SIG-M5 treated with dmso at 0.1 percent for 504 hours (cell line): ENCODE data around the gene APOM.
A peak's percentile ranks its signal among the peaks of the same experiment; 100 is the strongest.

Experiments
- DNase-seq: peaks from one replicate; lab custom pipeline; 2025; ENCODE audit not compliant: unreplicated experiment; lab: John Stamatoyannopoulos, UW

APOM gene

DNA sequence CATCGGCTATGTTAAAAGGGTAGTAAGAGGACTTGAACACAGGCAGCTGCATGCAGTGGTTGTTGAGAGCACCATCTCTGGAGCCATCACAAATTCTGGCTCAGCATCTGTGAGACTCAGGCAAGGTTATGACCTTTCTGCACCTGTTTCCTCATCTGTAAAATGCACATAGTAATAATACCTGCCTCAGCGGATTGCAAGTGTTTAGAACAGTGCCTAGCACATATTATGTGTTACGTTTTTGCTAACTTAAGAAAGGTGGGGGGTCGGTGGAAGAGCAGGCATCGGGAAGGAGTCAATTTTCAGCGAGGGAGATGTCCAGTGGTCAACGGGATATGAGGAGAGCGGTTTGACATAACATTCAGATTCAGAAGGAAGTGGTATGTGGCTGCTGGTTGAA, 22.3 kb downstream of the APOM start:
- no peak for DNase-seq

DNA sequence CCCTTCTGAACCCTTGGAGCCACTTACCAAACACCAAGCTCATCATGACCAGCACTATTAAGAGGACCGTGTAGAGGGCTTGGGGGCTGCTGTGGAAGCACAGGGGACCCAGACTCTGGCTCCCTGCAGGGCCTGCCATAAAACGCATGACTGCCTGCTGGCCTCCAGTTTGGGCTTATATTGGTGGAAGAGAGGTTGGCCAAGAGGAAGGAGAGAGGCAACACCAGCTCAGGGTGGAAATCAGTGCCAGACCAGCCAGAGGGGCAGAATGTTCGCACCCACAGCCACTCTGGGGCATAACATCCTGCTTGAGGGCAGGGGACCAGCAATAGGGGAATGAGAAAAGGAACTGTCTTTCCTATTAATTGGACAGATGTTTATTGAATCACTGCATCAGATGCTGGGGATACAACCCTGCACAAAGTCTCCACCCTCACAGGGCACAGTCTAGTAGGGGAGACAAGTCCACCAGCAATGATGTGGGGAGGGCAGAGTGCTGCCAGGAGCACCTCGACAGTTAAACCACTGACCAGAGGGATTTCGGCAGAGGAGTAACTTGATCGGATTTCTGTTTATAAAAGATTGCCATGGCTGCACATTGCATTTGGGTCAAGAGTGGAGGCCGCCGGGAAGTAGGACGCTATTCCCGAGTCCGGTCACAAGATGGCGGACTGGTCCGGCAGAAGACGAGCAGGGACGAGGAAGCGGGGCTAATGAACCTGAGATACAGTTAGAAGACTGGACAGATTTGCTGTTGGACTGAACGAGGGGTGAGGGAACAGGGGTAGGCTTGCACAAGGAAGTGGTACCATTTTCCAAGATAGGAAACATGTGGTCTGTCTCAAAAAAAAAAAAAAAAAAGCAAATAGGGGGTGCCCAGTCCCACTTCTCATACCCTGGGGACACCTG, 24.8 kb downstream of the APOM start, which contains the start of gene LY6G5C:
TSS of gene LY6G5C (minus strand) at position 842 of the 909 bp plus-strand sequence. CDS start at position 148, 694 bp downstream.
- DNase-seq: peak; percentile 62

DNA sequence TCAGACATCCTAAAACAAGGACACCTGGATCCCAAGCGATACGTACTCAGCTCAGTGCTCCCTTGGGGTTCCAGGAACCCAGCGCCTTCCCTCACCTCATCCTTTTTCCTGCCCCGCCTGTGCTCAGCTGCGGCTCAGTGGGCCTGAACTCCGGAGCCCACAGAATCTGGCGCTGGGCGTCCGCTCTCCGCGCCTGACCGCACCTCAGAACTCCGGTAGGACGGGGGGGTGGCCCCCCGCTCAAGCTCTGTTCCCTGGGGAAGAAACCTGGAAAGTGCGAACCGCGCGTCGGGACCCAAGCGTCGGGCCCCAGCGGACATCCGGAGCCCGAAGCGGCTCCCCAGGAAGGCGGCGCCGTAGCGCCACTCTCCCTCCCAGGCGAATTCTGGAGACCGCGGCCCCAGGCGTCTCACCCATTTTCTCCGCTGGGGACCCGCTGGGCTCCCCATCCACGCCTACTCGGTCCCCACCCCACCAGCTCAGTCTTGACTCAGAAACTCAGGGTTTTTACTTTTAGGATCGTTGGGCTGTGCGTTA, 25.5 kb downstream of the APOM start:
- no peak for DNase-seq

DNA sequence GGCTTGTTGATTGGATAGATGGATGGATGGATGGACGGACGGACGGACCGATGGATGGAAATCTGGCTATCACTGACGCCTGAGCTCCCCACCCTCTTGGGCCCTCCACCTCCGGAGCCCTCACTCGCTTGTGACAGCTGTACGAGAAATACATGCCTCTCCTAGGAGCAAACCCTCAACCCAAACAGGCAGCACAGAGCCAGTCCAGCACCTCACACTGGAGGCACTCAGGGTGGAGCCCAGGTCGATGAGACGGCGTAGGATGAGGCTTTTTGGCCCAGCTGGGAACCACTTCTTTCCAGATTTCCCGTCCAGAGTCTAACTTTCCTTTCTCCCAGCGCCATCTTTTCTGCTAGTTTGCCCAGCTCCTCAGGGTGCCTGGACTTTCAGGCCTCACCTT, 27.9 kb downstream of the APOM start:
- no peak for DNase-seq

DNA sequence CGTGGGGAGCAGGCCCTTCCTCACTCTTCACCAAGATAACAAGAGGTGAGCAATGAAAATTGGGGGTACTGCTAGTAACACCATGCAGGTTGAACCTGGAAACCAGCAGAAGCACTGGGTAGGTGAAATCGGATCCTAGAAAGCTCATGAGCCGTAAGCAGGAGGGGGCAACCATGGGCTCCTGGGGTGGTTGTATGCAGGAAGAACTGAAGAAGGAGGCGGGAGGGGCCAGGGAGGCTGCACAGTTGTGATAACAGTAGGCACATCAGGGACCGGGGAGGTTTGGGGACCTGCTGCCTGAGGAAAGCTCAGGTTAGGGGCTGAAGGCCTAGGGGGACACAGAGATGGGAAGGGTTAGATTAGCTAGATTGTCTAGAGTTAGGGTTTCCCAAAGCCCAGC, 30.8 kb downstream of the APOM start:
- no peak for DNase-seq

DNA sequence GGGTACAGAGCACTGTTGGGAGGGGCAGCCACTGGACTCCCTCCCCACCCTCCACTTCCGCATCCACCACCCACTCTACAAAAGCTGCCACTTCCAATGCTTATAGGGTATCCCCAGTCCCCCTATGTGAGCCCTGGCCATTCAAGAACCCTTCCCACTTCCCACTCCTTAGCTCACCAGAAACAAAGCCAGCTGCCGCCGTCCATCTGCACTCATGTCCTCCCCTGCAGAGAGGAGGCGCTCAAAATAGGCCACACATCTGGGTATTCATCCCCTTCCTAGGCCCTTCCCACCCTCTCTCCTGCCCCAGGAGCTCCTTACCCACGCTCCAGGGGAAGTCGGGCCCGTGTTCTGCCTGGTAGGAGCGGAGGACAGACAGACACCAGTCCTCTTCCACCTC, 31.6 kb downstream of the APOM start:
- no peak for DNase-seq

DNA sequence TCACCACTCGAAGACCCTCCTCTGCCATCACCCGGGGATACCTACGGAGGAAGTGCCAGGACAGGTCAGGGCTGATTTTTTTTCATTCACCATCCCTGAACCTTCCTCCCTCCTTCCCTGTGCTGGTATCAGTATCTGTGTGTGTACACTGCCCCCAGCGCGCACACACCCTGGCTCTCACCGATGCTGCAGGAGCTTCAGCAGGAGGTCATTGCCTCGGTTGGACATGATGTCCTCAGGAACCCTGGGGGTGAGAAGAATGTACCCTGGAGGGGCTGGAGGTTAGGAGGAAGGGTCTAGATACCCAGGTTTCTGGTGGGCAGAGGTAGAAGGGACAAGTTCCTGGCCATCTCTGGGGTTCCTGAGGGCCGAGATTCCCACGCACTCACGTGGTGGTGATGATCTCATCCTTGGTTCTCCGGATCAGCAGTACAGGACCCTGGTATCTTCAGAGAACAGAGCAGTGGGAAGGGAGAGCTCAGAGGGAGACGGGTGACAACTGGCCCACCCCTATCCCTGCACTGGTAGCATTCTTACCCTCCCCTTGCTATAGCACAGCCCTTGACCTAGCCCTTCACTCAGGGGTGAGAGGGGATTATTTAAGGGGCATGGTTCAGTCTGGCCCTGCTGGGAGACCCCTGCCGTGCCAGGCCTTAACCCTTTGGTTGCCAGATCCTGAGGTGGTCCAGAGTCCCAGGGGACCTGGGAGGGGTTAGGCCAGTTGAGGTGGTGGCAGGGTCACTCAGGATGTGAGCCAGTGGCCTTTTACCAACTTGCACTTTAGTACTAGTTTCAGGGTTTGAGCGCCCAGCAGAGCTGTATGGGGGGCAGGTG, 32.4 kb downstream of the APOM start:
- DNase-seq: no peak

DNA sequence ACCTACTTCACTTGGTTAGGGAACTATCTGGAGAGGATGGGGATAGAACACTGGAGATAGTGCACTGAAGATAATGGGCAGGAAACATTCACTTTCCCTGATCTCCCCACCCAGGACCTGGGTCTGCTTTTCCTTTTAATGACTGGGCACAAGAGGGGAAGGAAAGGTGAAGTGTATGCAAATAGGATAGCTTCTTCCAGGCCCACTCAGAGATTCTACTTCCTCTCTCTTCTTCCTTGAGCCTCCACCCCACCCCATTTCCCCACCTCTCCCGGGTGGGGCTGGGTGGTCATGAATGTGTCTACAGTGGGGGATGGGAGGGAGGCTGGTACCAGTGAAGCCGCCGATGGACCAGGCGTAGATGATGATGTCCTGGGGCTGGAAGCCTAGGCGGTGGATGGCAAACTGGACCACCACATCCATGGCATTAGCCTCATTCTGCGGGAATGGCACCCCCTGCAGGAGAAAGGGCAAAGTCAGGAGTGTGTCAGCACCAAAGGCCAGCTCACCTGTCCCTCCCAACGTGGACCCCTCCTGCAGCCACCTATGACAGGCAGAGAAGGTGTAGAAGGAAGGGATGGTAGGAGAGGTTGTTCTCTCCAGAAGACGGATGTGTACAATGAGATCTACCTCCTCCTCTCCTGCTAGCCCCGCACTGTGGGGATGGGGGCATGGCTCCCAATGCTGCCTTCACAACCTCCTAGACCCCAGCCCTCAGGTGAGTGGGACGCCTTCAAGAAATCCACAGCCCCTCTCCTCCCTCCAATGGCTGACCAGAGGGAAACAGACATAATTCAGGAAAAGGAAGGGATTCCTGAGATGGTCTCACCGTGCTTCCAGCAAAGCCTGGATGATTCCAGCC, 33.8 kb downstream of the APOM start:
- no peak for DNase-seq

DNA sequence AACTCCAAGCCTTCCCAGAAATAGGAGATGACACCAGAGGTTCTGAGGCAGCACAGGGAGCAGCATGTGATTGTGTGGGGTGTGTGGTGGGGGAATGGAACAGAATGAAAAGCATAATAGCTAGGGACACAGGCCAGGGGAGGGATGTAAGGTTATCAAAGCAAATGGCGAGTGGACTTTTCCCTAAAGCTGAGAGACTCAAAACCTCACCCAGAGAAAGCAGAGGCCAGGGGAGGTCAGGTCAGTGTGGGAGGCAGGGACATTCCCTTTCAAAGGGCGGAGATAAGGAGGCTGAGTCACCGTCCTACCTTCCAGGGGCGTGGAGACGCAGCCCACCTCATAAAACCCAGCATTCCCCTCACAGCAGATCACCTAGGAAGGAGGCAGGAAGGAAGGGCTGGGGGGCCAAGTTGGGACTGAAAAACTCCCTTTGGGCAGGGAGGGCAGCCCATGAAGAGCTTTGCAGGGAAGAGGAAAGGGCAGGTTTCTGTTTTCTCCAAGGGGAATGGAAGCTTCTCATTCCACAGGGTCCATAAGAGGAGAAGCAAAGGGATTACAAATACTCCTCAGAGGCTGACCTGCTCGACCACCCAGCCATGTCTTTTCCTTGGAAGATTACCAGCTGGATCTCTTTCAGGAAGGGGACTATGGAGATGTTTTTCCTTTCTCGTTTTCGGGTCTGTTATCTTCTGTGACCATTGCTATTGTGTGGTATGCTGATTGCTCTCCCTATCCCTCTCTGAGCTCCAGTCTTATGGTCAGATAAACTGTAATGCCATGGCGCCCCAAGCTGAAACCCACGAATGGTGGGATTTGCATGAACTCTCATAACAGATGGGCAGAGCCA, 34.8 kb downstream of the APOM start:
- no peak for DNase-seq

DNA sequence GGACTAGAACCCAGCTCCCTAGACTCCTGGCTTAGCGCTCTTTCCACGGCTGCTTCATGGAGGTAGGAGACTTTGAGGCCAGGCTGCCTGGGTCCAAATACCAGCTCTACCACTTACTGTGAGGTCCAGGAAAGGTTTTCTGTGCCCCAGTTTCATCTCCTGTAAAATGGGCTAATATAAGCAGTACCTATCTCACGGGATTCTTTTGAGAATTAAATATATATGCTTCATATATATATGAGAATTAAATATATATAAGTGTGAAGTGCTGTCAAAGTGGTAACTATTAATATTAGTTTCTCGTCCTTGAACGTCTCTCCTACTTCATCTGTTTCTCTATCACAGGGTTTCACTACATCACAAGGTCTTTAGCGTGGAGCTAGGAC, 35.4 kb downstream of the APOM start:
- no peak for DNase-seq

DNA sequence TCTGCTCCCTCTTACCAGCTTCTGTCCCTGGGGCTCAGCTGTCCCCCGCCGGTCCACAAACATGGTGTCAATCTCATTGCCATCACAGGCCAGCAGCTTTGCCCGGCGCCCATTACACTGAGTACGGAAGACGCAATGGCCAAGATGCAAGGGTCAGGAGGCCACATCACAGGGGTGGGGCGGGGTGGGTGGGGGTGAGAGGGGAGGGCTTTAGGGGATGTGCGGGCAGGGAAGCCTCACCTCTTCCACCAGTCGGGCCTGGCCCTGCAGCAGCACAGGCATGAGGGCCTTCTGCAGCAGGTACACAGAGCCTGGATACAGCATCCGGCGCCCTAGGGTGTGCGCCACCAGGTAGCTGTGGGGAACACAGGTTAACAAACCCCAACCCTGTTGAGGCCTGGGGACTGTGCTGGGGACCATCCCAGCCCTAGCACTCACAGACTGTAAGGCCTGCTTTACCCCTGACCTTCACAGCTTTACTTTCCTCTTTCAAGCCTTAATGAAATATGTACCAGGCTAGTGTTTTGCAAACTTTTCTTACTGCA, 35.9 kb downstream of the APOM start:
- DNase-seq: no peak

DNA sequence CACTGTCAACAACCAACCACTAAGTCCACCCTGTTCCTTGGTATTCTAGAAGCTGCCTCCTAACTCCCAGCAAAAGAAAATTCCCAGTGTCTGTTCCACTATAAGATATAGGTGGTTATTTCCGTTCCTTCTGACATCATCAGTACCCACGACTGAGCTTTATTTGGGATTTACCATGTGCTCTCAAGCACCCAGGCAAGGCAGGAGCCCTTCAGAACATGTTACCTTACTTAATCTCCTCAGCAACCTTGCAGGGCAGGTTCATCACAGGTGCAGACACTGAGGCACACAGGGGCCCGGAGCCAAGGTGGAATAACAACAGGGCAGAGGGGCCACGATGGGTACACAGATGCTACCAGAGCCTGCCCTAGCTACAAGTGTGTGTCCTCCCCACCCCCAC, 36.7 kb downstream of the APOM start:
- no peak for DNase-seq

DNA sequence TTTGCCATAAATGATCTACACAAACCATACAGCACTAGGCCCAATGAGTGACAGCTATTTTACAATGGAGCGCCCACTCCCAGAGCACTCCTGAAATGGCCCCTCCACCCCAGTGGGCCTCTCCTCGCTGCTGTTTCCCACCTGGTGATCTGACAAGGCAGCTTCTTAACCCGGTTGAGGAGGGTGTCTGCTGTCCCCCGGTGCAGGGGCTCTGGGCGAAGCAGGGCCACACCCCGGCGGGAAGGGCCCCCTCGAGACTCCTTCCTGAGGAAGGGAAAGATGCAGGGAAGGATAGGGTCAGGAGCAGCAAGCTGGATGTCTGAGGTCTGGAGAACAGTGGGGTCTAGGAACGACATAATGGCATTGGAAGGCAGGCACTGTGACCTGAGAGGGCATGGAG, 37.2 kb downstream of the APOM start:
- no peak for DNase-seq

DNA sequence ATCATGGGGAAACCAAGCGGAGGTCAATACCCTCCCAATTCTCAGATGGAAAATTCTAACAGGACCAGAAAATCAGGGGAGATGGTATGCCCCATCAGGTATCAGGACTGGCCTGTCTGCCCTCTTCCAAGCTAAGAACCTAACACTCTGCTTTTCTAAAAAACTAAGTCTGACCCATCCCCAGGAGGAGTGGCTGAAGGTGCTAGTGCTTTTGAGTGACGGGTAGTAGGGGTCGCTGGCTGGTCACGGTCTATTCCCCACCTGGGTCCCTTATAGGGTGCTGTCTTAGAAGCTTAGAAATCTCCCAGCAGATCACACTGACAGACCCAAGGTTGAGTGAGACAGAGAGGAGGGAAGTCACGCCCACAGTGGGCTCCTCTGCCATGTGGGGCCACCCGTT, 37.8 kb downstream of the APOM start:
- DNase-seq: no peak

DNA sequence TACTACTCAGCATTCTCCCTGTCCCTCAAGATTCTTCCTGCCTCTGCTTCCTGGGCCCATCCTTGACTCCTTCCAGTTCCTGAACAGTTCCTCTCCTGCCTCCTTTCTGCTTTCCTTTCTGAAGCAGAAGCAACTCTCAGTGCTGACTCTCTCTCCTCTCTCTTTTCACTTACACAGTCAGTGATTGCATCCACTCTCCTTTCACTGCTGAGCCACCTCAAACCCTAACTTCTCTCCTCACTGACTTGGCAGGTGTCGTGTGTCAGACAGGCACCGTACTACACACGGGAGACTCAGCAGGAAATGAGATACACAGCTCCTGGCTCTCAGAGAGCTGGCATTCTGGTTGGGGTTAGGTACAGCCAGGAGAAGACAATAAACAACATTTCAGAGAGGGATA, 41.9 kb downstream of the APOM start:
- no peak for DNase-seq

DNA sequence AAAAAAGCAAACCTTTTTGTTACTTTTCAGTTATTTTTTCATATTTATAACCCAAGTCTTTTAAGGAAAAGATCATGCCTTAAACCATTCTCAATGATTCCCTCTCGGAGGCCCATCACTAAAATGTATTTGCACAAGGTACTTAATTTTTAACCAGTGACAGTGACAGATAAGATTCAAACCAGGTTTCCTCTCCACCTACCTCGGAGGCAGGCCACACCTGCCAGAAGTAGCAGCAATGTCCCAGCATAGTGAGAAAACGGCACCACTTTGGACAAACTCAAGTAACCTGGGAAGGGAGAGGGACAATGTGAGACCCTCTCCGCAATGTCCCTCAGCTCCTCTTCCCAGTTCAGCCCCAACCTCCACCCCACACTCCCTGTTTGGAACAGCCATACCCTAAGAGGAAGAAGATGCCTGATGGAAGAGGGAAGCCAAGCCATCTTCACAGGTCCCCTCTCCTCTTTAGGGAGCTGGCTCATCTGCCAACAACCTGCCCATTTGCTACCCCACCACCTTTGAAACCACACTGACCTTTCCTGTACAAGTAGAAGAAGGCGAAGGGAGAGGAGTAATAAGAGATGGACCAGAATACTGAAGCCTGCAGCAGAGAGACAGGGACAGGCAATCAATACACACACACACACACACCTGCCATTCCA, 45.2 kb downstream of the APOM start:
- DNase-seq: no peak

DNA sequence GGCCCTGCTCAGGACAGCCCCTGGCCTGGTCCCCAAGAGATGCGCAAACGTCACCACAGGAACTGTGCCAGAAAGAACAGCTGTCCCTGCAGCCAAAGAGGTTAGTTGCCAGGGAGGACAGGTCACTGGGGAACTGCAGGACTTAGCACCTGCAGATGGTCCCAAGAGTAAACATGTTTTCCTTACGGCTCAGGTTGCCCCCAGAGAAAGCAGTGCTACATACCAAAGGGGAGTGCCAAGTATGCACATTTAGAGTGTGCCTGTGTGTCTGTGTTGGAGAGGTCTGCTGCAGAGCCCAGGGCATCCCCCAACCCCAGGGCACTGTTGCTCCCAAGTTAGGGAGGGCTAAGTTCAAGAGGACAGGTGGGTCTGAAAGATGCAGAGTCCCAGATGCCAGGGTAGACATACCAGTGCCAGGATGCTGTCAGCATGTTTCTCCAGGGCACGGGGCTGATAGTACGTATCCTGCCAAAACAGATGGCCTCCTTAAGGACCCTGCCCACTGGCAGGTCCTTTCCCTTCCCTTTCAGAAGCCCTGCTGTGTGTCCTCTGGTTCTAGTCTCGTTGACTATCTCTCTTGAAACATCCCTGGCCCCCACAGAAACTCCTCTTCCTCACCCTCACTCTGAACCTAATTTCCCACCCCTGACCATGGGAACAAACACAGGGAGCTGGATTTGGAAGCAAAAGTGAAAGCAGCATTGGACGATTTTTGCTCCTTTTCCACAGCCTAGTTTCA, 46.1 kb downstream of the APOM start:
- no peak for DNase-seq

DNA sequence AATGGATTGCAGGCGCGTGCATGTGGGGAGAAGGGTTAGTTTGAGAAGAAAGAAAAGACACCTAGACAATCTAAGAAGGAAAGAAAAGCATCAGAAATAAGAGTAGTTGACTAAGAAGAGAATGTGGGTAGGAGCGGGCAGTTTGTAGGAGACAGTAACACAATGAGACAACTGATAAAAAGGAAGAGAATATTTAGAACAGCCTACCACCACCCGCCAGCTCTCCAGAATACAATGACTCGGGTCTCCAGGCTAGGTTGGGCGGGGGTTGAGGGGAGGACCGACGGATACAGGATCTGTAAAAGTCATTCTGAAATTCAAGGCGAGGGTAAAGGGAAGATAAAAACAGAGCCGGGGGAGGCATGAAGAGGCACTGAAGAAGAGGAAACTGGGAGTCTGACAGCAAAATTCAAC, 46.7 kb downstream of the APOM start:
- DNase-seq: no peak
